Measurements from ENCODE around the gene CXXC5. TPM values are rescaled to one million over a fixed set of nuclear protein-coding genes. Genes with fewer than 3 reads are reported as not detected.

CXXC5 gene
- 20.6 to 27.2 TPM (median 24.8 TPM) in 5 replicates for total RNA-seq (2022; extraction: Qiagen RNA extraction; ENCODE audit: low read depth)

GRCh38 chr5:139648205-139649081, at the start of gene CXXC5:
CXXC5 (plus strand) TSS chr5:139648349; CDS start chr5:139680524, 32,175 bp downstream.

Other genes with a start within 250 kb of the CXXC5 start
- gene SPATA24, start 244.3 kb upstream of the CXXC5 start, total RNA-seq (2022; extraction: Qiagen RNA extraction; ENCODE audit: low read depth) = 4.4 to 6.3 TPM (median 5.4 TPM) in 5 replicates
- 5.6 to 10.6 TPM (median 7.2 TPM) in 5 replicates for gene DNAJC18, start 208.8 kb upstream of the CXXC5 start, total RNA-seq (2022; extraction: Qiagen RNA extraction; ENCODE audit: low read depth)
- not detected in 5 replicates for gene ECSCR, start 185.6 kb upstream of the CXXC5 start, total RNA-seq (2022; extraction: Qiagen RNA extraction; ENCODE audit: low read depth)
- not detected in 5 replicates for gene SMIM33, start 177.3 kb upstream of the CXXC5 start, total RNA-seq (2022; extraction: Qiagen RNA extraction; ENCODE audit: low read depth)
- 0.73 to 1.3 TPM (median 1.00 TPM) in 5 replicates for gene STING1, start 165.6 kb upstream of the CXXC5 start, total RNA-seq (2022; extraction: Qiagen RNA extraction; ENCODE audit: low read depth)
- 118 to 176 TPM (median 164 TPM) in 5 replicates for gene UBE2D2, start 87.0 kb upstream of the CXXC5 start, total RNA-seq (2022; extraction: Qiagen RNA extraction; ENCODE audit: low read depth)
- 0.02 to 0.05 TPM (median 0.04 TPM) in 5 replicates for gene PSD2, start 147.5 kb downstream of the CXXC5 start, total RNA-seq (2022; extraction: Qiagen RNA extraction; ENCODE audit: low read depth)